Measurements from ENCODE around the gene FGD6.

- TF ChIP-seq CSRNP3 (CRISPR knock-in tag; IDR thresholded peaks at IDR 0.05) = no peak
- TF ChIP-seq BACH2 (CRISPR knock-in tag; IDR thresholded peaks at IDR 0.05; ENCODE audit: borderline replicate concordance) = no peak
- TF ChIP-seq TOX (CRISPR knock-in tag; IDR thresholded peaks at IDR 0.05; ENCODE audit: borderline replicate concordance) = no peak
- TF ChIP-seq PATZ1 (CRISPR knock-in tag; IDR thresholded peaks at IDR 0.05; ENCODE audit: borderline replicate concordance) = no peak
- no peak for TF ChIP-seq ZC3H10 (CRISPR knock-in tag; IDR thresholded peaks at IDR 0.05)
- no peak for TF ChIP-seq ARNTL (CRISPR knock-in tag; IDR thresholded peaks at IDR 0.05; ENCODE audit: borderline replicate concordance, low read depth)
- no peak for TF ChIP-seq CSDC2 (CRISPR knock-in tag; IDR thresholded peaks at IDR 0.05)
- TF ChIP-seq OSR1 (CRISPR knock-in tag; IDR thresholded peaks at IDR 0.05) = no peak
- TF ChIP-seq POU6F1 (CRISPR knock-in tag; IDR thresholded peaks at IDR 0.05; ENCODE audit: borderline replicate concordance, low read depth) = no peak
- no peak for TF ChIP-seq GLIS3 (CRISPR knock-in tag; IDR thresholded peaks at IDR 0.05)
- no peak for TF ChIP-seq ZFP3 (CRISPR knock-in tag; IDR thresholded peaks at IDR 0.05)
- no peak for TF ChIP-seq CREB5 (CRISPR knock-in tag; IDR thresholded peaks at IDR 0.05; ENCODE audit: low read depth)
- no peak for TF ChIP-seq ZNF70 (CRISPR knock-in tag; IDR thresholded peaks at IDR 0.05)
Measured at GRCh38 chr12:95238150-95238549, 20.9 kb upstream of the FGD6 start.
